Stimulated activated CD4-positive, alpha-beta T cell treated with anti-CD3 and anti-CD28 coated beads, Interleukin-4, amount 100 ng/mL, for 24 hours (primary cell): ENCODE data around the gene HDAC3.
"Not testable (repeated sequence)": the region's sequence is repeated elsewhere in the genome, so short reads cannot be mapped to it uniquely, and the experiment has no call there.

Experiments used
- DNase-seq: peaks from one replicate; pipeline ENCODE4 v3.0.0-alpha.2; 2020

HDAC3 gene

DNA sequence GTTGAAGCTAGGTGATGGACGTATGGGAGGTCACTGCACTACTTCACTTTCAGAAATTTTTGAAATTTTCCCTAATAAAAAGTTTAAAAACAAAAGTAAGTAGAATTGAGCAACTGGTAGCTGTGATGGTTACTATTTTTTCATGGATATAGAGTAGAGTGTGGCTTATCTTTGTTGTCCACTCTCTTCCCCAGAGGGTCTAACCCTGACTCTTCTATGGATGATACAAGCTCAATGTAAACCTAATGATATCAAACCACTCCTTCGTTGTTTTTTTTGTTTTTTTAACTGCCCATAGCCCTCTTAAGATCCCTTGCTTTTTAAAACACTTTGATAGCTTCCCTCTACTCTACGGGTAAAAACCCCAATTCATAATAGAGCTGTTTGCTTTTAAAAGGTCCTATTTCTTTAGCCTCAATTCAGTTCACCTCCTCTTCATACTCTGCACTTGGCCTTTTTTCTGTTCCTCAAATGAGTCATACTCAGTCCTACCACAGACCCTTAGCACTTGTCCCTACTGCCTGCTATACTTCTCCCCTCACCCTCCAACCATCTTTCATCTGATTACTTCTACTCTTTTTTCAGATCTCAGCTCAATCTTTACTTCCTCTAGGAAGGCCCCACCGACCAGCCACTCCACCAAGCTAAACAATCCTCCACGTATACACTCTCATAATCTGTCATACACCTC, 2.6 kb downstream of the HDAC3 start:
- no peak for DNase-seq

- no peak for DNase-seq
These were observed 4.0 kb downstream of the HDAC3 start for GRCh38 chr5:141632650-141633049.

DNA sequence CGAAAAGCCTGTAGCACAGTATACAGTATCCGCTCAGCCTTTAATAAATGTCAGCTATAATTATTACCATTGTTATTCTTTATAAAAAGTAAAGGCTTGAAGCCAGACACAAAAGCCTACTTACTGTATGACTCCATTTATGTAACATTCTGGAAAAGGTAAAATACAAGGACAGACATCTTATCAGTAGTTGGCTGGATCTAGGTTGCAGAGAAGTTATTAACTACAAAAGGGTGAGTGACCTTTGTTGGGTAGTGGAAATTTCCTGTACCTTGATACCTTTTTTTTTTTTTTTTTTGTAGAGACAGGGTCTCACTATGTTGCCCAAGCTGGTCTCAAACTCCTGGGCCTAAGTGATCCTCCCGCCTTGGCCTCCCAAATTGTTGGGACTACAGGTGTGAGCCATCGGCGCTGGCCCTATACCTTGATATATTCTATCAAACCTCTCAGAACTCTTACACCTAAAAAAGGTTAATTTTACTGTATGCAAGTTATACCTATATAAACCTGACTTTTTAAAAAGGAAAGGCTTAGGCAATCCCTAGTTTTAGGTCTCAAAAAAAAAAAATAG, 6.0 kb downstream of the HDAC3 start:
- no peak for DNase-seq

DNA sequence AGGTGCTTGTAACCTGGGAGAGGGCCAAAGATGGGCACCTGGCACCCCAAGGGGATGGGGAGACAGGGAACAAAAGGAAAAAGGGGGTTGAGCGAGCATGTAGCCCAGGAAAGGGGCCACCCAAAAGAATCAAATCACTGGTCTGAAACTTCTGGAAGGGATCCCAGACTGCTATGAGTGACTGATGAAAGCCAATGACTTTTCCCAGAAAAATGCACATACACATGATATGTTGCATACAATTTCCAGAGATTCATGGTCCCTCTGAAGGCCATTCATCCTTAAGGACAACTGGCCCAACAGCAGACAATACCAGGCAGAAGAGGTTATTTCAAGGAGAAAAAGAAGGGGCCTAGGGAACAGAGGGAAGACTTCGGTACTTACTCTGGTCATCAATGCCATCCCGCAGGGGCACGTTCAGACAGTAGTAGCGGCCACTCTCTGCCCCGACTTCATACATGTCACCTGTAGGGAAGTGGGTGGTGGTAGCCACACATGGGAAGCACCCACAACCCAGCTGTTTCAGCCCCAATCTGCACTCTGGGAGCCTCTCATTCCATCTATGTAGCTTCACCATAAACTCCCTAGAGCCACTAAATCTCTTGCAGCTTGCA, 8.4 kb downstream of the HDAC3 start:
- DNase-seq, result no peak

DNA sequence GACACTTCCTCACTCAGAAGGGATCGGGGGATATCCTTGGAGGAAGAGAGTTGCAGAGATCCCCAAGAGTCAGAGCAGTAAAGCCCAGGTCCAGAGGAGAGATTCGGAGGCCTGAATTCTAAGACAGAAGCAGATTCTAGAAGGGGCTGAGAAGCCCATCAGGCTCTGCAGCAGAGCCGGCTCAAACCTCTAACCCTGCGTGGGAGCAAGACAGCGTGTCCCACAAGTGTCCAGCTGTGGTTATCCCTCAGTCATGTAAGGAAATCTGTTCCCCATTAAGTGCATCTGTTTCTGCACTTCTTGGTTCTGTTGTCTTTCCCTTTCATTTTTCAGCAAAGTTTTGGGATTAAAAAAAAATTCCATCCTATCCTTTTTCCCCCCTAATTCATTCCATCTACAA, 13.0 kb downstream of the HDAC3 start:
- no peak for DNase-seq

GRCh38 chr5:141623186-141623585, 13.5 kb downstream of the HDAC3 start:
- DNase-seq, result peak; percentile 39

DNA sequence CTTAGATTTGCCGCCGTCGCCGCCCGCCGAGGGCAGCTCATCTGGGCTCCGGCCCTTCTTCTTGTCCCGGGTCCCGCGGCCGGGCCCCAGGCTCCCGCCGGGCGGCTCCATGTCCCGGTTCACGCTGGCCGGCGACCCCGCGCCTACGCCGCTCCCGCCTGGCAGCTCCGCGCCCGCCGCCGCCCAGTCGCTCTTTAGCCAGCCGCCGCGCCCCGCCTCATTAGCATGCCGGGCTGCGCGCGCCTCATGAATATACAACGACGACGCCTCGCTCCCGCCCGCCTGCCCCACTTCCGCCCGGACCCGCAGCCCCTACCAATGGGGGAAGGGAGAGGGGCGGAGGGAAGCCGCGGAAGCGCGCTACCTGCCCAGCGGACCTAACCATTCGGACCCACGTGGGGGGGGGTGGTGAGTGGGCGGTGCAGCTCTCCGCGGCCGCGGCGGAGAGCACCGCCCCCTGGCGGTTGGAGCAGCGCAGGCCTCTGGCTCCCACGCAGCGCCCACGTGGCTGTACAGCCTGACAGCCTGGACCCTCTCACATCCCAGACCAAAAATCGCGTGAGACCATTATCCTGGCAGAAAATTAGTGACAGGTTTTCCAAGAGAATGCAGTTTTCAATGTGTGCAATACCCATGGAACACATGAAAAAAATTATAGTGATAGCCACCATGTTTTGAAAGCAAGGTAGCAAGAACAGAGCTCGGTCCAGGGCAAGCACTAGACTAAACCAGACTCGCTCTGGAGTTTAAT, 17.7 kb downstream of the HDAC3 start, which contains the start of gene DIAPH1:
Gene DIAPH1 (minus strand): TSS at position 197 of the 751 bp plus-strand sequence. CDS start 86 bp downstream, at position 111.
- peak; percentile 99 for DNase-seq

DNA sequence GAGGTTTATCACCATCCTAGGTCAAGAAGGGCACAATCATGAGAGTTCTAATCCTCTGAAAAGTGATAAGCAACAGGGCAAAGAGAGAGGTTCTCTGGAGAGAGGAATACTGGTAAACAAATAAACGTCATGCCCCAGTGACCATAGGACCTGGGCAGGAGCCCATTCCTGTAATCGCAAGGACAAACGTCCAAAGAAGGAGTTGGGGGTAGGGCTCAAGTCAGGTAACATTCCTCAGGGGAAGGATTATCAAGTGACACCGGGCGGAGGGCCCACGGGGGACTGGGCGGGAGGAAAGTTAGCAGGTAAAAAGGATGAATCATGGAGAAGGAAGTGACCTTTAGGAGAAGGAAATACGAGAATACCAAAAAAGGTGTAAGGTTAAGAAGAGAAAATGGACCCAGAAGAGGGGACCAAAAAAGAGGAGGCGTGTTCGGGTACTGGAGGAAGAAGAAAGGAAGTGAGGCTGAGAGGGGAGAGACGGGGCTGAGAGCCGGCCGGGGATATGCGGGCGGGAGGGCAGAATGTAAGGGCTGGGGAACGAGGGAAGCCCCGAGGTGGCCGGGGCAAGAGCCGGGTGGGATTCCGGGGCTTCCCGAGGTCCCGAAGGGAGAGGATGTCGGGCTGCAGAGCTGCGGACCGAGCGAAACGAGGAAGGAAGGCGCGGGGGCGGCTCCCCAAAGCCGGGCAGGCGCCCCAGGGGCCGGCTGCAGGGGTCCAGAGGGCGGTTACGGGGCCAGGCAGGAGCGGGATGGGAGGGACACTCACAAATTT, 18.4 kb downstream of the HDAC3 start:
- DNase-seq, result peak; percentile 73

- no peak for DNase-seq
These were observed 19.0 kb downstream of the HDAC3 start for GRCh38 chr5:141617682-141618029.

- no peak for DNase-seq
These were observed 19.5 kb downstream of the HDAC3 start for GRCh38 chr5:141617128-141617527.

DNA sequence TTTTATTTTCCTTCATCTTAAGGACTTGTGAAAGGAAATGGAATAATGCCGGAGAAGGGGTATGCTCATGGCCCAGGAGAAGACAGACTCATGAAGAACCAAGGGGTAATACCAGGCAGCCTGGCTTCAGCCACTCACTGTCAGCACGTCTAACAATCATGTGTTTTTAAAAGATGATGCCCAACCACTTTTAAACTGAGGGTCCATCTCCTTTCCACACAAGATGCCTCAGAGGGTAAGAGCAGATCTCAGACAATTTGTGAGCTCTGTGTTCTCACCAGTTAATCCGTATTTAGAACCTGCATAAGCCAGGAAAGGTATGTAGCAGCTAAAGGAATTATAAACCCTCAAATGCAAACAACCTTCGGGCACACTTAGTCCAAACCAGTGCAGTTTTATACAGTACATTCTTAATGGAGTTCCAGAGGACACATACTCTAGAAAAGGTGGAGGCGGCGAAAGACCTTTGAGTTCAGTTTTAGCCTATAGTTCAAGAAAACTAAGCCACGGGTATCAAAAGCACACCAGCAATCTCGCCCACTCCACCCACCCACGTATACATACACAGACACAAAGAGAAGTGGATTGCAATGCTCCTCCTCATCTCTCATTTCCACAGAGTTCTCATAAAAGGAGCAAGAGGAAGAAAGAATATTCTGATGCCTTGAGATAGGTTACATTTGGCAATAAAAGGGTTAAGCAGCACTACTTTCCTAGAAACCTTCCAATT, 20.5 kb downstream of the HDAC3 start:
- DNase-seq, result no peak

GRCh38 chr5:141613344-141613743, 23.3 kb downstream of the HDAC3 start:
- DNase-seq, result no peak

DNA sequence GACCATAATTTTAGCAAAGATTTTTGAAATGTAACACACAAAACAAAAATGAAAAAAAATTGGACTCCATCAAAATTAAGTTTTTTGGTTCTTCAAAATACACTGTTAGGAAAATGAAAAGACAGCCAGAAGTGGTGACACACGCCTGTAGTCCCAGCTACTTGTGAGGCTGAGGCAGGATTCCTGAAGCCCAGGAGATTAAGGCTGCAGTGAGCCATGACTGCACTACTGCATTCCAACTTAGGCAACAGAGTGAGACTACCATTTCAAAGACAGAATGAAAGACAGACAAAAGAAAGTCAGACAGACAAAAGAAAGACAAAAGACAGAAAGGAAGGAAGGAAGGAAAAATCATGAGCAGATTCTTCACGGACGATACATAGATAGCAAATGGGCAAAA, 25.4 kb downstream of the HDAC3 start:
- DNase-seq, result no peak

DNA sequence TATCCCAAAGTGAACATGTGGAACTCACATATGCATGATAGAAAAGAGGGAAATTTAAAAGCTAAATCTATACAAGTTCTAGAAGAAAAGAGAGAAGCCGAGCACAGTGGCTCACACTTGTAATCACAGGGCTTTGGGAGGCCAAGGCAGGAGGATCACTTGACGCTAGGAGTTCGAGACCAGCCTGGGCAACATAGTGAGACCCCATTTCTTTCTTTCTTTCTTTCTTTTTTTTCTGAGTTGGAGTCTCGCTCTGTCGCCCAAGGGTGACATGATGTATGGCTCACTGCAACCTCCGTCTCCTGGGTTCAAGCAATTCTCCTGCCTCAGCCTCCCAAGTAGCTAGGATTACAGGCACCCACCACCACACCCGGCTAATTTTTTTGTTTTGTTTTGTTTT, 26.7 kb downstream of the HDAC3 start:
- not testable (repeated sequence) for DNase-seq

DNA sequence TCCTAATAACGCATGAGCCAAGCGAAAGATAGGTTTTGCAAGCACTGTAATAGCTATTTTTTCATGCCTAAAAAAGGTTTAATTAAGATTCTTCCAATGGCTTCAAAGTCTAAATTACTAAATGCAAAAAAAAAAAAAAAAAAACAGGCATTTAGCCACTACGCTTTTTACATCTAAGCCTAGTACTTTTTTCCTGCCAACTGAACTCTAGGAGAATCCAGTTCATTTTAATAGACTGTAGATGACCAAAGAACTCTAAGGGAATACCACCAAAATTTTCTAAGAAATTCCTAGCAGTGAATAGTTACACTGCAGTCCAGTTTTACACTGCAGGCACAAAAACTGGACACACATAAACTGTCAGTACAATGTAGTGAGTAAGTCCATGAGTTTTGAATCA, 27.6 kb downstream of the HDAC3 start:
- no peak for DNase-seq

DNA sequence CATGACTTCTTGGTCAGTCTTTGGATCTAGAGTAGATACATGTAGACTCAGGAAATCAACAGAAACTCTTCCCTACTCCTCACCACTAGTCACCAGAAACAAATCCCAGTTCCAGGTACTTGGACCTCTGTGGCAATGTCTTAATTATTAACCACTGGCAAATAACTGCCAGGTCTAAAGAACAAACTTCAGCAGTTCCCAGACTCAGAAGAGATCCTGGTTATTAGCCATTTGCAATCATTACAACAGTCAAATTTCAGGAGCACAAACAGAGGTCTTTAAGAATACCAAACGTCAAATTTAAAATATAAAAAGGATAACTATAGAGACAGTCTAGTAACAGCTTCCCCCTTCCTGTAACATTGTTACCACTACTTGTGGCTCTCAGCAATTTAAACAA, 28.1 kb downstream of the HDAC3 start:
- no peak for DNase-seq

- no peak for DNase-seq
These were observed 28.6 kb downstream of the HDAC3 start for GRCh38 chr5:141608046-141608445.

DNA sequence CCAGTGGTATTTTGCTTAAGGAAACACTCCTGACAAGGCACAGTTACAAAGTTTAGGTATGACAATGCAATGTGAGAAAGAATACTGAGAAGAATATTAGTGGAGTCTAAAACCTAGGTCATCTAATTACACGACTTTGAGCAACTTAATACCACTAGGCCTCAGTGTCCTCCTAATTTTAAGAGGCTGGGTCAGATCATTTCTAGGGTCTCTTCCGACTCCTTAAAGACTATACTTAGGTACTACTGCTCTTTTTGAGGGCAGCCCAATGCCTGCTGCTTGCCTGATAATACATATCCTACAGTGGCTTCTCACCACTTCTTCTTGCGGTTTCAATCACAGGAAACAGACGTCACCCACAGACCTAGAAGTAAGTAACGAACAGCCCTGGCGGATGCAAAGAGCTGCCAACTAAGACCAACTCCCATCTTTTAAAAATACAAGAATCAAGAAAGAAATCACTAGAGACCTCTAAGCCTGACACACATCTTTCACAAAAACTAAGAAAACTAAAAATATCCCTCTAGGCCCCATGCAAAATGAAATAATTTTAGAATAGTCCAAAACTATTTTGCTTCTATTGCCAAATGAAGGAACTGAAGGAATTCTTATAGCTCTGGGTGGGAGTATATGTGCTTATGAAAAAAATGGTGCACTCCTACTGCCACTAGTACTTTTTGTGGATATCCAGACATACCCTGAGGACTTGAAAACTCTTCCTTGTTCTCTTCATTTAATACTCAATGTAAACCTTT, 30.9 kb downstream of the HDAC3 start:
- peak; percentile 71 for DNase-seq

GRCh38 chr5:141603923-141604717, 32.5 kb downstream of the HDAC3 start:
- no peak for DNase-seq

DNA sequence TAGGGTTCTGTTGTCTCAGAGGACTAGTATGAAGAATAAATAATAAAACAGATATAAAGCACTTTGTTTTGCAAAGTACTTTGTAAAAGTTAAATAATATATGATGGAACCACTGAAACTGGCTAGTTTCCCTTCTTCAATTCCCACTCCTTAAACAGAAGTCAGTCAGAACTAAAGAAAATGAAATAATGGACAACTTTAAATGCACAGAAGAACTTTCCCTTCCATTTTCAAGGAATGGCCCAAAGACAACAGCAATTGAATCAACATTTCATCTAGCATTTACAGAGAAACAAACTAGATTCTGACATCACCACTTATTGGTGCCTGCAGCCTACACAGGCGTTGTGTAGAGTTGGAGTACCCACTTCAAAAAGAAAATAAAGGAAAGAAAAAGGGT, 34.0 kb downstream of the HDAC3 start:
- no peak for DNase-seq
